ENCODE data around the gene DRD4.

DRD4 gene

DNA sequence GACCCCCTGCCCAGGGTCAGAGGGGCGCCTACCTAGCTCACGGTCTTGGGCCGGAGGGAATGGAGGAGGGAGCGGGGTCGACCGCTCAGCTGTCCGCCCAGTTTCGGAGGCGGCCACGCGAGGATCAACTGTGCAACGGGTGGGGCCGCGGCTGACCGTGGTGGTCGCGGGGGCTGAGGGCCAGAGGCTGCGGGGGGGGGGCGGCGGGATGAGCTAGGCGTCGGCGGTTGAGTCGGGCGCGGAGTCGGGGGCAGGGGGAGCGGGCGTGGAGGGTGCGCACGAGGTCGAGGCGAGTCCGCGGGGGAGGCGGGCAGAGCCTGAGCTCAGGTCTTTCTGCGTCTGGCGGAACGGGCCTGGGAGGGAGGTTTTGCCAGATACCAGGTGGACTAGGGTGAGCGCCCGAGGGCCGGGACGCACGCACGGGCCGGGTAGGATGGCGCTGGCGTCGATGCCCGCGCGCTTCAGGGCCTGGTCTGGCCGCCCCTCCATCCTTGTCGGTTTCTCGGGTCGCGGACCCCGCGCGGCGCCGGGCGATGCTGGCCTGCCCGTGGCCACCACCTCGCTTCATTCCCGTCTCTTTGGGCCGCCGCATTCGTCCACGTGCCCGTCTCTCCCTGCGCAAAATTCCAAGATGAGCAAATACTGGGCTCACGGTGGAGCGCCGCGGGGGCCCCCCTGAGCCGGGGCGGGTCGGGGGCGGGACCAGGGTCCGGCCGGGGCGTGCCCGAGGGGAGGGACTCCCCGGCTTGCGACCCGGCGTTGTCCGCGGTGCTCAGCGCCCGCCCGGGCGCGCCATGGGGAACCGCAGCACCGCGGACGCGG, at the start of gene DRD4:
Gene DRD4 (plus strand): TSS at position 759 of the 822 bp plus-strand sequence. CDS start 36 bp downstream, at position 795.
- DNase-seq (ENCODE audit: low read depth in 3 of 3): no peak

DNA sequence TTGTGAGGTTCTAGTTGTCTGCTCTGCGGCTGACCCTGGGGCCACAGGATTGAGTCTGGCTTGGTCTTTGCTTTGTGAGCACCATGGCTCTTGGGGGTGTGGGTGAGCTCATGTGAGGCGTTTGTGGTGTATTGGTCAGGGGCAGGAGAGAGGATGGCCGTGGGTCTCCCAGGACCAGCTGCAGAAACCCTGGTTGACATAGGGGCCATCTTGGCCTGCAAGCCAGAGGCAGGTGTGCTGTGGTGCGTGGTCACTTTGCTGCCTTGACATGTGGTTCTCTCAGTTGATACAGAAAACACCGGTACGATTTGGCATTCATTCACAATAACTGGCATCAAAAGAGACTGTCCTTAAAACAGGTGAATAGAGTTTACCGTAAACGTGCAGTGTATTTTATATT, 49.5 kb upstream of the DRD4 start:
- DNase-seq (ENCODE audit: low read depth in 3 of 3): no peak

DNA sequence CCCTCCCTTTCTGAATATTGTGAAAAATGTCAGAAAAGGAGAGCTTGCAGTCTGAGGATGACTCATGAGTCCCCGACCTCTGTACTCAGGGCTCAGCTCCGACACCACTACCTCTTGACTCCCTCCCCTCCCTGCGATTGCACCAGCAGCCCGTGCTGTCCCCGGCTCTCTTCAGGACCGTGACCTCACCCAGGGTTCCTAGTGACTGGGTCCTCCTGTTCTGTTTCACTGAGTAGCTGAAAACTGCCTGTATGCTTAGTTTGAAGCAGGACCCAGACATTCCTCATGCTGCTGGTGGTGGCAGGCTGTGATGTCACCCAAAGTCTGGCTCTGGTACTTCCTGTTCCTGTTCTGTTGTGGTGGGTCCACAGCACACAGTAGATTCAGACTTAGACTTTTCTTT, 49.1 kb upstream of the DRD4 start:
- DNase-seq (ENCODE audit: low read depth in 3 of 3): peak; percentile 23 to 66 (median 45)

DNA sequence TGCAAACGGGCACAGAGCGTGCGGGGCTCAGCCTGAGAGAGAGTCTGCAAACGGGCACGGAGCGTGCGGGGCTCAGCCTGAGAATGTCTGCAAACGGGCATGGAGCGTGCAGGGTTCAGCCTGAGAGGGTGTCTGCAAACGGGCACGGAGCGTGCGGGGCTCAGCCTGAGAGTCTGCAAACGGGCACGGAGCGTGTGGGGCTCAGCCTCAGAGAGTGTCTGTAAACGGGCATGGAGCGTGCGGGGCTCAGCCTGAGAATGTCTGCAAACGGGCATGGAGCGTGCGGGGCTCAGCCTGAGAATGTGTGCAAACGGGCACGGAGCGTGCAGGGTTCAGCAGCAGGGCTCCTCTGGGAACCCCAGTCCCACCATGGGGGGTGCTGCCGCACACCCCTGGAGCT, 47.3 kb upstream of the DRD4 start:
- no peak for DNase-seq (ENCODE audit: low read depth in 3 of 3)

DNA sequence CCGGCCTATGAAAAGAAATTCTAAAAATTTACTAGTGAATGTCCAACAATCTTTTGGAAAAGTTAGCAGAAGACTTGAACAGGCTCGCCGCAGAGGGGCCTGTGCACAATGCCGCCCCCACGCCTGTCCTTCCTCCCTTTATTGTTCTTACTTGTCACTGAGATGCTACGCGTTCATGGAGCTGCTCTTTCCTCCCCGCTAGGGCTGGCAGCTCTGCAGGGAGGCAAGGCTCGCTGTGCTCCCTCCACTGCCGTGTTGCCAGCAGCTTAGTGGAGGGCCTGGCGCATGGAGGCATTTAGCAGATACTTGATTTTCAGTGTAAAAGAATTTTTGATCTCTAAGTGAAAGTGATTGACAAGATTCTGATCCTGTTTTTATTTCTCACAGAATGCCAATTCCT, 46.1 kb upstream of the DRD4 start:
- no peak for DNase-seq (ENCODE audit: low read depth in 3 of 3)

DNA sequence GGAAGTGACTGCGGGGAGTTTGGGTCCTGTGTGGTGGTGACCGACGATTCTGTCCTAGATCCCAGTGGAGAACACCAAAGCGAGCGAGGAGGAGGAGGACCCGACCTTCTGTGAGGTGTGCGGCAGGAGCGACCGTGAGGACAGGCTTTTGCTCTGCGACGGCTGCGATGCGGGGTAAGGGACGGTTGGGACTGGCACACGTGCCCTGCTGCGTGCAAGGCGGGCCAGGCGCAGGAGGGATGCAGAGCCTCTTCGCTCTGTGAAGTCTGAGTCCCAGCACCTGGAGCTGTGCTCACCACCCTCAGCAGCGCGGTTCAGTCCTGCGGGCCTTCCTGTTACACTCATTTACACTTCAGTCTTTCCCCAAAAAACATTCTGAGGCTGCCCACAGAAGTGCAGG, 44.6 kb upstream of the DRD4 start:
- DNase-seq (ENCODE audit: low read depth in 3 of 3): no peak

DNA sequence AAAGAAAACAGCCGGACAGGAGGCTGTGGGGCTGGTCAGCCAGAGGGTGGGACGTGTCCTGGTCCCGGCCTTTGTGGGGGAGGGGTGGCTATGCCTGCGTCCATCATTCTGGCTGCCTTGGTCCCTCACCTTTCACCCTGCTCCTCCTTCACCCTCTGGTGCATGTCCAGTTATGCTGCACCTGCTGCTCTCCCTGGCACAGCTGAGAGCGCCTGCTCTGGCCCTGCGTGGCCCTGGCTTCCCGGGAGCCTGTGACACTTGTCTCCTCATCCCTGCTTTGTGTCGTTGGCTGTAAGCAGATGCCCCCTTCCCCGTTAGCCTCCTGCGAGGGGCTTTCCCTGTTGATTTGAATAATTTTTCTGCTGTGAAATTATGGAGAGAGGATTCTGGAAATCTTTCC, 44.2 kb upstream of the DRD4 start:
- DNase-seq (ENCODE audit: low read depth in 3 of 3): no peak

DNA sequence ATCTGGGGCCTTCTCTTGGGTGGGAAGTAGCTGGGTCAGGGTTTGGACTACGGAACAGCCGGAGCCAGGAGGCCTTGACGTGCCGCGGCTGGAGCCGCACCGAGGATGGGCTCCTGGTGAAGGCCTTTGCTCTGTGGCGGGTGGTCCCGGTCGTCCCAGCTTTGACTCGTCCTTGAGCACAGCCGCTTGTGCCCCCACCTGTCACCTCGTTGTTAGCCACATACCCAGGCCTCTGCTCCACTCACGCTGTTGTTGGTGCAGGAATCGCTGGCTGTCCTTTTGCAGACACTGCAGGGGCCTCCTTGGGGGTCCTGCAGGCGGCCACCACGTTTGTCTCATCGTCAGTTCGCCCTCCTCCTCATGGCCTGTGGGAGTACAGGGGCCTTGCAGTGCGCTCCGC, 43.7 kb upstream of the DRD4 start:
- no peak for DNase-seq (ENCODE audit: low read depth in 3 of 3)

DNA sequence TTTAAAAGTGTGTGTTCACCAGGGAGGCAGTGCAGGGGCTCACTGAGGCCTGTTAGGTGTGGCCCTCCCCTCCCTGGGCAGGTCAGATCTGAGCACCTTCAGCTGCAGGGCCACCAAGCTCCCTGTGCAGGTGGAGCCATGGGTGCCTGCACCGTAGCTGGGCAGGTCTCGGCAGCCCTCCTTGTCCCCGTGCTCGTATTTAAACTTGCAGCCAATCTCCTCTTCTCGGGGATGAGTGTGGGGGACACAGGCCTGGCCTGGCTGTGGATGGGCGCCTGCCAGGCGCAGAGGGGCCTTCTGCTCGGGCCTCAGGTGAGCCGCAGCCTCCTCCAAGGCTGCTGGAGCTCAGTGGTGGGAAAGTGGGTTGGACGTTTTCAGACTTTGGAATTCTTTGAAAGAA, 41.7 kb upstream of the DRD4 start:
- DNase-seq (ENCODE audit: low read depth in 3 of 3): no peak

DNA sequence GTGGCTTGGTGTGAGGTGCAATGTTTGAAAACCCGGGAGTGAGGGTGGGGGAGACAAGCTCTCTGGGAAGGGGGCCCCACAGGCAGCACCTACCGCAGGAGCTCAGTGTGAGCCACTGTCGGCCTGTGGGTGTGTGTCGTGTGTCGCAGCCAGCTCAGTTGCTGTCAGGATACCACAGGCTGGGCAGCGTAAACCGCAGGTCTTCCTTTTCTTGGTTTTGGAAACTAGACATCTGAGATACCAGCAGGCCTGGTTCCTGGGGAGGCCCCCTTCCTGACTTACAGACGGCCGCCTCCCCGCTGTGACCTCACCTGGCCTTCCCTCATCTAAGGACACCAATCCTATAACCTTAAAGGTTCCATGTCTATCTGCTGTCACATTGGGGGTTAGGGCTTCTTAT, 40.7 kb upstream of the DRD4 start:
- DNase-seq (ENCODE audit: low read depth in 3 of 3): no peak

DNA sequence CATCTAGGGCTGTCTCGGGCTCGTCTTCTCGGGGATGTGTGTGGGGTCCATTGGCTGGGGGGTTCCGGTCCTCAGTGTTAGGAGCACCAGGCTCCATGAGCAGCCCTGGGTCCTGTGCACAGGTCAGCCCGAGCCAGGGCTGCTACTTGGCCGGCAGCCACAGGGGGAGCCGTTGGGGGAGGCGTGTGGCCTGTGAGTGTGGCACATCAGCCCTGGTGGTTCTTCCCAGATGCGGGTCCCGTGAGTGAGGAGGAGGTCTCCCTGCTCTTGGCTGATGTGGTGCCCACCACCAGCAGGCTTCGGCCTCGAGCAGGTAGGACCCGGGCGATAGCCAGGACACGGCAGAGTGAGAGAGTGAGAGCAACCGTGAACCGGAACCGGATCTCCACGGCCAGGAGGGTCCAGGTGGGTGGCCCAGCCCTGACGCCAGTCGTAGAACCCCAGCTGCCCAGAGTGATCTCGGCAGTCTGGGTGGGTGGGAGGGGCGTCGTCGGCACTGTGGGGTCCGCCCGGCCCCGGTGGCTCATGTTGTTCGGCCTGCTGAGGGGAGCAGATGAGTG, 39.8 kb upstream of the DRD4 start:
- no peak for DNase-seq (ENCODE audit: low read depth in 3 of 3)

DNA sequence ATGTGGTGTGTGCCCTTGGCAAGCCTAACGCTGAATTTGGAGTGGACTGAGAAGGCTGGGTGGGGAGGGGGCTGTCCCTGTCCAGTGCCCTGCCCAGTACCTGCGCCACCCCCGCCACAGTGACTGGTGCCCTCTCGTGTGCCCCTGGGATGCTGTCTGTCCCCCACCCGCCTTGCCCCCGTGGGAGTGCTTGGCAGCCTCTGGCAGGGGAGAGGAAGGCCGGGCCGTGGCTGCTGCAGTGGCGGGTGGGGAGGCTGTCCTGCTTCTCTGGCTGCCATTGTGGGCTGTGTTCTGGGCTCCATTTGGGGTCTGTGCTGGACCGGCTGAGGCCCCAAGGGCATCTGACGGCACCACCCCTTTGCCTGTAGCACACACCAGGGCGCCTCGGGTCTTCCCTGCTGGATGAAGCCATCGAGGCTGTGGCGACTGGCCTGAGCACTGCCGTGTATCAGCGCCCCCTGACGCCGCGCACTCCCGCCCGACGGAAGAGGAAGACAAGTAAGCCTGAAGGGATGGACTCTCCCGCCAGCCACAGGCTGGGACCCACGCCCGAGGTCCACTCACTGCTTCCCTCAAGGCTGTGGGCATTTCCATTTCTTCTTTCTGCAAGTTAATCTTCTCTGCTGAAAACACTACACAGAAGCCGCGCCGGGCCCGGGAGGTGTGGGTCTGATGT, 38.9 kb upstream of the DRD4 start:
- no peak for DNase-seq (ENCODE audit: low read depth in 3 of 3)

DNA sequence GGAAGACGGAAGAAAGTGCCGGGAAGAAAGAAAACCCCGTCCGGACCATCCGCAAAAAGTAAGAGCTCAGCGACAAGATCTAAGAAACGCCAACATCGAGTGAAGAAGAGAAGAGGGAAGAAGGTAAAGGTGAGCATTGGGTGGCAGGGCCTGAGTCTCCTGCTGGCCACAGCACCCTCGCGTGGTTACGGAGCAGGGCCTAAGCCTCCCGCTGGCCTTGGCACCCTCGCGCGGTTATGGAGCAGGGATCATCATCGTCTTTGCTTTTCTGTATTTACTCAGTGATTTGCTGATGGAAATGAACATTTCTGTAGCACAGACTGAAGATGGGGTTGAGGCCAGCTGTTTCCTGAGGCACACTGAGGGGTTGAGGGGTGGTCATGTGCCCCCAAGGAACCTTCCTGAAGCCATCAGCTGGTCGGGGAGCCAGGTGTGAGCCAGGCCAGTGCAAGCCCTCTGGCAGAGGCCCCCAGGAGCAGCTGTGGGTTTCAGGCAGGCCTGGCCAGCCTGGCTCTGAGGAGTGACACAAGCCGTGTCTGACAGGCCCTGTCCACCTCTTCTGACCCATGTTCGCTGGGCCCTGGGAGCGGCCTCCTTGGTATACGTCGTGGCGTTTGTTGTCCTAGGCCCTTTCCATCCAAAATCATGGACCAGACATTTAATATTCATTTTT, 35.4 kb upstream of the DRD4 start:
- DNase-seq (ENCODE audit: low read depth in 3 of 3): no peak

DNA sequence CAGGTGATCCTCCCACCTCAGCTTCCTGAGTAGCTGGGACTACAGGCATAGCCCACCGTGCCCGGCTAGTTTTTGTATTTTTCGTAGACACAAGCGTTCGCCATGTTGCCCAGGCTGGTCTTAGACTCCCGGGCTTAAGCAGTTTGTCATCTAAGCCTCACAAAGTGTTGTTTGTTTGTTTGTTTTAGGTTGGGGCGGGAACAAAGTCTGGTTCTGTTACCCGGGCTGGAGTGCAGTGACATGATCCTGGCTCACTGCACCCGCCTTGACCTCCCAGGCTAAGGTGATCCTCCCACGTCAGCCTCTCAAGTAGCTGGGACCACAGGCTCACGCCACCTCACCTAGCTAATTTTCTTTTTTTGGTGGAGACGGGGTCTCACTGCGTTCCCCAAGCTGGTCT, 33.9 kb upstream of the DRD4 start:
- no peak for DNase-seq (ENCODE audit: low read depth in 3 of 3)

DNA sequence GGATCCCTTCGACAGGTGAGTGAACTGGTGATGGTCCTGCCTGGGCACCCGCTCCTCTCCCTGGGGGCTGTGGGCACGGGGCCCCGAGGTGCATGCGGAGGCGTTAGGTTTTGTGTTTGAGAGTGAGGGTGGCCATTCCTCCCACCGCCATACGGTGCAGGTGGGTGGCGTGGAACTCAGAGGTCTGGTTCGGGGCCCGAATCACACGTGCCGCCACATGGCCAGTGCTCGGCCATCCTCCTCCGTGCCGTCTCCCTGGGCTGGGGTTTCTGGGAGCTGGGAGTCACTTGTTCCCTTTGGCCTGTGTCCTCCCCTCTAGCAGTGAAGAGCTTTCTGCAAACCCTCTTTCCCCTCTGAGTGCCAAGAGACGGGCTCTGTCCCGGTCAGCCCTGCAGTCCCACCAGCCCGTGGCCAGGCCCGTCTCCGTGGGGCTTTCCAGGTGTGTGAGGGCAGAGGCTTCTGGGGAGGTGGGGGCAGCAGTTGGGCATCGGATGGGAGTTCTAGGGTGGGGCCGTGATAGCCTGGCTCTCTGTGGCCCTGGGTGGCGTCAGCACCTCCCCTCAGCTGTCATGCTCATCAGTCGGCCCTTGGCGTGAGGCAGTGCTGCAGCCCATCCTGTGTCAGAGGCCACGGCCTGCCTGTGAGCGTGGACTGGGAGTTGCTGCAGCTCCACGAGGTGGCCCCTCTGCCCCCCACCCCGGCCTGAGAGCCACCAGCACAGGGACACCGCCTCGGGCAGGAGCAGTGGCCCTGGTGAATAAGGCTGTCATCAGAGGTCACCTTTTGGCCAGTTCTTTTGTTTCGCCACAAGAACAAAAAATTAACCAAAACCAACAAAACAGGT, 31.6 kb upstream of the DRD4 start:
- DNase-seq (ENCODE audit: low read depth in 3 of 3): no peak

DNA sequence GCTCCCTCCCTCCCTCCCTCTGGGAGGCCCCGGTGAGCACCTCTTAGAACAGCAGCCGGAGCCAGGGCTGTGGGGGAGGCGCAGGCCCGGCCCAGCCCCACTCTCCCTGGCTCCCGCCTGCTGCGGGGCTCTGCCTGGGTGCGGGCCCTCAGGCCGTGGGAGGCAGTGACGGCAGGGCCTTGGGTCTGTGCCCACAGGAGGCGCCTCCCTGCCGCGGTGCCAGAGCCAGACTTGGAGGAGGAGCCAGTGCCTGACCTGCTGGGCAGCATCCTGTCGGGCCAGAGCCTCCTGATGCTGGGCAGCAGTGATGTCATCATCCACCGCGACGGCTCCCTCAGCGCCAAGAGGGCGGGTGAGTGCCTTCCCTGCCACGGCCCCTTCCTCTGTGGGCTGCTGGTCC, 30.8 kb upstream of the DRD4 start:
- no peak for DNase-seq (ENCODE audit: low read depth in 3 of 3)

DNA sequence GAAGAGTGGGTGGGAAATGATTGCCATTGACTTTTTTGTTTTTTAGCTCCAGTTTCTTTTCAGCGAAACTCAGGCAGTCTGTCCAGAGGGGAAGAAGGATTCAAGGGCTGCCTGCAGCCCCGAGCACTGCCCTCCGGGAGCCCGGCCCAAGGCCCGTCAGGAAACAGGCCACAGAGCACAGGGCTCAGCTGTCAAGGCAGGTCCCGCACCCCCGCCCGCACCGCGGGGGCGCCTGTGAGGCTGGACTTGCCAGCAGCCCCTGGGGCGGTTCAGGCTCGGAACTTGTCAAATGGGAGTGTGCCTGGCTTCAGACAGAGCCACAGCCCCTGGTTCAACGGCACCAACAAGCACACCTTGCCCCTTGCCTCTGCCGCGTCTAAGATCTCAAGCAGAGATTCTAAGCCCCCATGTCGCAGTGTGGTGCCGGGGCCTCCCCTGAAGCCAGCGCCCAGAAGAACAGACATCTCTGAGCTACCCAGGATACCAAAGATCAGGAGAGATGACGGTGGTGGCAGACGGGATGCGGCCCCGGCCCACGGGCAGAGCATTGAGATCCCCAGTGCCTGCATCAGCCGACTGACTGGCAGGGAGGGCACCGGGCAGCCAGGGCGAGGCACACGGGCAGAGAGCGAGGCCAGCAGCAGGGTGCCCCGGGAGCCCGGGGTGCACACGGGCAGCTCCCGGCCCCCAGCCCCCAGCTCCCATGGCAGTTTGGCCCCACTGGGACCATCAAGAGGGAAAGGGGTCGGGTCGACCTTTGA, 29.9 kb upstream of the DRD4 start:
- no peak for DNase-seq (ENCODE audit: low read depth in 3 of 3)

DNA sequence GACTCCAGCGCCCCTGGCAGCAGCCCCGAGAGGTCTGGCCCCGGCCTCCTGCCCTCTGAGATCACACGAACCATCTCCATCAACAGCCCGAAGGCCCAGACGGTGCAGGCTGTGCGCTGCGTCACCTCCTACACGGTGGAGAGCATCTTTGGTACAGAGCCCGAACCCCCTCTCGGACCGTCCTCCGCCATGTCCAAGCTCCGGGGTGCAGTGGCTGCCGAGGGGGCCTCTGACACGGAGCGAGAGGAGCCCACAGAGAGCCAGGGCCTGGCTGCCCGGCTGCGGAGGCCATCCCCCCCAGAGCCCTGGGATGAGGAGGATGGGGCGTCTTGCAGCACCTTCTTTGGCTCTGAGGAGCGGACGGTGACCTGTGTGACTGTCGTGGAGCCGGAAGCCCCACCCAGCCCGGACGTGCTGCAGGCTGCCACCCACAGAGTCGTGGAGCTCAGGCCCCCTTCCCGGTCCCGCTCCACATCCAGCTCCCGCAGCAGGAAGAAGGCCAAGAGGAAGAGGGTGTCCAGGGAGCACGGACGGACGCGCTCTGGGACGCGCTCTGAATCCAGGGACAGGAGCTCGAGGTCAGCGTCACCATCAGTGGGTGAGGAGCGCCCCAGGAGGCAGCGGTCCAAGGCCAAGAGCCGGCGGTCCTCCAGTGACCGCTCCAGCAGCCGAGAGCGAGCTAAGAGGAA, 29.0 kb upstream of the DRD4 start:
- DNase-seq (ENCODE audit: low read depth in 3 of 3): no peak

DNA sequence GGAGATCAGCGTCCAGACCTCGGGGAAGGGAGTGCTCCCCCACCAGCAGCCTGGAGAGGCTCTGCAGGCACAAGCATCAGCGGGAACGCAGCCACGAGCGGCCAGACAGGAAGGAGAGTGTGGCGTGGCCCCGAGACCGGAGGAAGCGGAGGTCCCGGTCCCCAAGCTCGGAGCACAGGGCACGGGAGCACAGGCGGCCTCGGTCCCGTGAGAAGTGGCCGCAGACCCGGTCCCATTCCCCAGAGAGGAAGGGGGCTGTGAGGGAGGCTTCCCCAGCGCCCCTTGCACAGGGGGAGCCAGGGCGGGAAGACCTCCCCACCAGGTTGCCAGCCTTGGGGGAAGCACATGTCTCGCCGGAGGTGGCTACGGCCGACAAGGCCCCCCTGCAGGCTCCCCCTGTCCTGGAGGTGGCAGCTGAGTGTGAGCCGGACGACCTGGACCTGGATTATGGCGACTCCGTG, 28.2 kb upstream of the DRD4 start:
- no peak for DNase-seq (ENCODE audit: low read depth in 3 of 3)

DNA sequence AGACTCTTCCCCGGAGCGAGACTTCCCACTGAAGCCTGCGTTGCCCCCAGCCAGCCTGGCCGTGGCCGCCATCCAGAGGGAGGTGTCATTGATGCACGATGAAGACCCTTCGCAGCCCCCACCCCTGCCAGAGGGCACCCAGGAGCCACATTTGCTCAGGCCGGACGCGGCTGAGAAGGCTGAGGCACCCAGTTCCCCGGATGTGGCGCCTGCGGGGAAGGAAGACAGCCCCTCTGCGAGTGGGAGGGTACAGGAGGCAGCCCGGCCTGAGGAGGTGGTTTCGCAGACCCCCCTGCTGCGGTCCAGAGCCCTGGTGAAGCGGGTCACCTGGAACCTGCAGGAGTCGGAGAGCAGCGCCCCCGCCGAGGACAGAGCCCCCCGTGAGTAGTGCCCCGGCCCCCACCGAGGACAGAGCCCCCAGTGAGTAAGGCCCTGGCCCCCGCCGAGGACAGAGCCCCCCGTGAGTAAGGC, 27.7 kb upstream of the DRD4 start:
- no peak for DNase-seq (ENCODE audit: low read depth in 3 of 3)

Data from stimulated activated CD4-positive, alpha-beta T cell treated with anti-CD3 and anti-CD28 coated beads, TNF-alpha, amount 100 ng/mL, for 24 hours (primary cell).